Stomach (tissue), 9 donors: ENCODE measurements around the gene KCTD14. TPM values are rescaled to one million over a fixed set of nuclear protein-coding genes. Genes with fewer than 3 reads are reported as not detected.
A peak's percentile ranks its signal among the peaks of the same experiment; 100 is the strongest.

ENCODE experiments used
- DNase-seq, 2 donors: peaks; one replicate each; pipeline versions ENCODE4 v3.0.0 to v3.0.0-alpha.2; 2013 to 2019
- H3K27ac ChIP-seq, 5 donors: fragments of 200-600 bp in 4 of 5; sonication (generic) in 4 of 5; one replicate each; pipeline ENCODE4 v1.5.1; 2013 to 2019; ENCODE audit warnings: mild to moderate bottlenecking in 1 of 5, moderate library complexity in 1 of 5
- H3K27me3 ChIP-seq, 3 donors: fragments of 200-600 bp; sonication (generic); one replicate each; pipeline ENCODE4 v1.5.1; 2017 to 2019; ENCODE audit warnings: mixed run types in 1 of 3
- H3K36me3 ChIP-seq, 4 donors: fragments of 200-600 bp; sonication (generic); 1 replicate in 3 of 4; 2 replicates in 1 of 4; pipeline ENCODE4 v1.5.1; 2016 to 2019
- H3K4me1 ChIP-seq, 4 donors: fragments of 200-600 bp; sonication (generic); one replicate each; pipeline ENCODE4 v1.5.1; 2016 to 2019
- H3K4me3 ChIP-seq, 4 donors: fragments of 200-600 bp; sonication (generic) in 3 of 4; one replicate each; pipeline ENCODE4 v1.5.1; 2016 to 2019; ENCODE audit warnings: mild to moderate bottlenecking in 1 of 4
- H3K9me3 ChIP-seq, 4 donors: fragments of 200-600 bp; sonication (generic); one replicate each; pipeline ENCODE4 v1.5.1; 2016 to 2019
- CTCF ChIP-seq, 7 experiments: fragments of 450-650 bp in 4 of 7; fragments of 200-600 bp in 3 of 7; sonication (generic) in 3 of 7; IDR thresholded peaks; one replicate each; pipeline ENCODE4 v1.5.1; 2016 to 2019; ENCODE audit warnings: antibody characterized with exemption in 7 of 7, control low read depth in 2 of 7, mild to moderate bottlenecking in 1 of 7
- EP300 ChIP-seq: sonication (generic); formaldehyde crosslinking; IDR thresholded peaks from one replicate; pipeline ENCODE4 v1.6.1; 2017; ENCODE audit warnings: antibody characterized with exemption
- POLR2A ChIP-seq, 4 donors: fragments of 450-650 bp; IDR thresholded peaks; one replicate each; pipeline ENCODE4 v1.6.1; 2016; ENCODE audit warnings: antibody characterized with exemption in 4 of 4, control low read depth in 2 of 4, mild to moderate bottlenecking in 1 of 4, moderate library complexity in 1 of 4
- POLR2AphosphoS5 ChIP-seq, 3 donors: sonication (generic); formaldehyde crosslinking; IDR thresholded peaks; one replicate each; pipeline ENCODE4 v1.6.1; 2016; ENCODE audit warnings: antibody characterized with exemption in 3 of 3
- WGBS, 5 donors: extraction: QIAGEN DNeasy Blood & Tissue Kit in 3 of 5; methylation state at CpG; one replicate each; pipeline versions ENCODE4 v1.1.5 to v1.1.7; 2013 to 2018; 5-methylcytosine and 5-hydroxymethylcytosine counted together
- intact Hi-C: fragments of 100-400 bp; cut with DNase I; formaldehyde crosslinking; loops from one replicate; pipeline ENCODE4 v1.15.1; 2023; ENCODE audit warnings: low total_unique reads
- polyA plus RNA-seq, 3 donors: library from polyadenylated mRNA; stranded (reverse); fragments of 200-250 nt; gene quantifications; one replicate each; pipeline ENCODE4 v1.2.3, GENCODE V29; 2013
- total RNA-seq, 5 donors: library from RNA; depleted of rRNA; stranded (reverse); fragments of >200 nt; gene quantifications; one replicate each; pipeline versions ENCODE4 v1.1.0 to v1.2.3, GENCODE V29; 2014 to 2016
- donor health status: healthy with polysubstance abuse.
- donor health status: Bipolar disorder and iron deficiency.
- donor health status: healthy.

Gene KCTD14
- total and polyA plus RNA-seq, 8 donors = 2.3 to 62.0 (median 14.0) TPM

GRCh38 chr11:78010755-78011154 lies 12.3 kb downstream of the KCTD14 start:
- no peak for DNase-seq
- peaks cover 0 to 7% (median 6%) of the 10 kb centered on the region in 4 donors for H3K36me3 ChIP-seq
- no peaks in the 10 kb centered on the region for H3K4me1 ChIP-seq
- H3K9me3 ChIP-seq = no peaks in the 10 kb centered on the region
- no peak overlapping the region for H3K4me3 ChIP-seq
- H3K27me3 ChIP-seq = no peaks in the 10 kb centered on the region
- TF ChIP-seq EP300 (no peak), CTCF (IDR thresholded peaks at IDR 0.05) (no peak), POLR2AphosphoS5 (IDR thresholded peaks at IDR 0.05) (no peak), POLR2A (IDR thresholded peaks at IDR 0.05) (no peak)
- H3K27ac ChIP-seq = no peak overlapping the region
- 90 to 96% (median 93%) methylated on average over 6 of the region's 6 CpGs for WGBS, 5 donors
- intact Hi-C loops = no loop called here

GRCh38 chr11:78010304-78010703 lies 12.8 kb downstream of the KCTD14 start:
- no peak for DNase-seq
- Histone ChIP-seq H3K36me3 (peaks cover 0 to 2% (median 1%) of the 10 kb centered on the region in 4 donors), H3K27me3 (no peaks in the 10 kb centered on the region), H3K27ac (no peak overlapping the region), H3K4me1 (no peaks in the 10 kb centered on the region), H3K4me3 (no peak overlapping the region), H3K9me3 (no peaks in the 10 kb centered on the region)
- TF ChIP-seq CTCF (IDR thresholded peaks at IDR 0.05) = no peak
- TF ChIP-seq EP300 = no peak
- no peak for TF ChIP-seq POLR2AphosphoS5 (IDR thresholded peaks at IDR 0.05)
- TF ChIP-seq POLR2A (IDR thresholded peaks at IDR 0.05) = no peak
- 92 to 100% (median 93%) methylated on average over 1 of the region's 1 CpG for WGBS, 5 donors
- intact Hi-C loops = no loop called here

- no peaks in the 10 kb centered on the region for H3K4me1 ChIP-seq
- 86 to 100% (median 95%) methylated on average over 2 of the region's 2 CpGs for WGBS, 5 donors
- DNase-seq = no peak
- H3K4me3 ChIP-seq = no peak overlapping the region
- intact Hi-C loops = no loop called here
- no peaks in the 10 kb centered on the region for H3K9me3 ChIP-seq
- no peaks in the 10 kb centered on the region for H3K27me3 ChIP-seq
- no peak overlapping the region for H3K27ac ChIP-seq
- no peaks in the 10 kb centered on the region for H3K36me3 ChIP-seq
- TF ChIP-seq POLR2AphosphoS5 (IDR thresholded peaks at IDR 0.05) (no peak), EP300 (no peak), CTCF (IDR thresholded peaks at IDR 0.05) (no peak)
Measured at GRCh38 chr11:78009062-78009461, 14.0 kb downstream of the KCTD14 start.

- Histone ChIP-seq H3K36me3 (no peaks in the 10 kb centered on the region), H3K4me1 (peaks cover 0 to 5% (median 2%) of the 10 kb centered on the region in 4 donors), H3K4me3 (no peak overlapping the region), H3K9me3 (no peaks in the 10 kb centered on the region), H3K27ac (no peak overlapping the region), H3K27me3 (no peaks in the 10 kb centered on the region)
- intact Hi-C loops = no loop called here
- WGBS, 5 donors = 0% methylated on average over 1 of the region's 1 CpG
- TF ChIP-seq CTCF (IDR thresholded peaks at IDR 0.05) (peak in 5 of 7 experiments; percentile 47 to 66 (median 56)), POLR2AphosphoS5 (IDR thresholded peaks at IDR 0.05) (peak in 1 of 3 donors; percentile 18), POLR2A (IDR thresholded peaks at IDR 0.05) (no peak), EP300 (no peak)
- peak; percentile 46 to 85 for DNase-seq
Measured at GRCh38 chr11:78000193-78000592, 22.9 kb downstream of the KCTD14 start.
